Sigmoid colon (tissue), 4 donors: ENCODE data around the gene ADAMTS17.

Source experiments
- POLR2A ChIP-seq, 2 donors: fragments of 450-650 bp; IDR thresholded peaks; one replicate each; pipeline ENCODE4 v1.6.1; 2016; ENCODE audit warnings: antibody characterized with exemption in 2 of 2, mild to moderate bottlenecking in 2 of 2, moderate library complexity in 2 of 2
- POLR2AphosphoS5 ChIP-seq, 4 donors: sonication (generic); formaldehyde crosslinking; IDR thresholded peaks; one replicate each; pipeline ENCODE4 v1.6.1; 2017; ENCODE audit warnings: antibody characterized with exemption in 4 of 4
- TF ChIP-seq, protein P1 (sequence below), 4 experiments: fragments of 450-650 bp in 3 of 4; fragments of 200-600 bp in 1 of 4; IDR thresholded peaks; one replicate each; pipeline ENCODE4 v1.5.1; 2016 to 2019; ENCODE audit warnings: antibody characterized with exemption in 4 of 4, mild to moderate bottlenecking in 3 of 4, moderate library complexity in 2 of 4

DNA sequence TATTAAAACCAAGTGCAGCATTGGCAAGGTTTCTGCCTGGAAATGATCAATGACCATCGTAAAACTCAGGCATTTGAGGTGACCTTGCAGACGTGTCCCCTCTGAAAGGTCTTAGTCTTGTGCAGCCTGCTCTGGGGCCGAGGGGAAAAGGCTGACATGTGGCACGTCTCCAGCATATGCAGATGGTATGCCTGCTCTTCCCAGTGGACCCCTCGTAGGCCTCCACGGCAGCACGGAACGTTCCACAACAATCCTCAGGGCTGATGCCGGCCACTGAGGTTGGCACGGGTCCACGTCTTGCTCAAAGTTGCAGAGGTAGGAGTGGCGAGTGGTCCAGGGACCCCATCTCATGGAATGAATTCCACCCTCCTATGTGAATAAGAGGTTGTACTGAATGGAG is 361.0 kb downstream of the ADAMTS17 start:
- TF ChIP-seq, protein P1, sequence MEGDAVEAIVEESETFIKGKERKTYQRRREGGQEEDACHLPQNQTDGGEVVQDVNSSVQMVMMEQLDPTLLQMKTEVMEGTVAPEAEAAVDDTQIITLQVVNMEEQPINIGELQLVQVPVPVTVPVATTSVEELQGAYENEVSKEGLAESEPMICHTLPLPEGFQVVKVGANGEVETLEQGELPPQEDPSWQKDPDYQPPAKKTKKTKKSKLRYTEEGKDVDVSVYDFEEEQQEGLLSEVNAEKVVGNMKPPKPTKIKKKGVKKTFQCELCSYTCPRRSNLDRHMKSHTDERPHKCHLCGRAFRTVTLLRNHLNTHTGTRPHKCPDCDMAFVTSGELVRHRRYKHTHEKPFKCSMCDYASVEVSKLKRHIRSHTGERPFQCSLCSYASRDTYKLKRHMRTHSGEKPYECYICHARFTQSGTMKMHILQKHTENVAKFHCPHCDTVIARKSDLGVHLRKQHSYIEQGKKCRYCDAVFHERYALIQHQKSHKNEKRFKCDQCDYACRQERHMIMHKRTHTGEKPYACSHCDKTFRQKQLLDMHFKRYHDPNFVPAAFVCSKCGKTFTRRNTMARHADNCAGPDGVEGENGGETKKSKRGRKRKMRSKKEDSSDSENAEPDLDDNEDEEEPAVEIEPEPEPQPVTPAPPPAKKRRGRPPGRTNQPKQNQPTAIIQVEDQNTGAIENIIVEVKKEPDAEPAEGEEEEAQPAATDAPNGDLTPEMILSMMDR (IDR thresholded peaks at IDR 0.05): no peak
- TF ChIP-seq POLR2AphosphoS5 (IDR thresholded peaks at IDR 0.05): no peak
- TF ChIP-seq POLR2A (IDR thresholded peaks at IDR 0.05): no peak
